H1 (cell line): Measurements from ENCODE around the gene RAB3IP. TPM values are rescaled to one million over a fixed set of nuclear protein-coding genes. Genes with fewer than 3 reads are reported as not detected.

Experiments used
- CTCF ChIA-PET: fragments of 300-600 bp; sonication (Branson Sonifier 250); formaldehyde crosslinking; loops from one replicate; lab custom pipeline; 2021; ENCODE audit not compliant: partially characterized antibody; lab: Charles Lee
- POLR2A ChIA-PET: fragments of 300-600 bp; sonication (Branson Sonifier 250); formaldehyde crosslinking; loops from one replicate; lab custom pipeline; 2021; ENCODE audit warnings: inconsistent platforms; ENCODE audit not compliant: partially characterized antibody; lab: Charles Lee
- DNase-seq, 2 experiments: peaks; one replicate each; pipeline versions ENCODE4 v3.0.0 to v3.0.0-alpha.2; 2010 to 2022; ENCODE audit warnings: low spot score in 2 of 2, low read depth in 1 of 2, mixed read lengths in 1 of 2
- FAIRE-seq: peaks from 2 replicates; lab custom pipeline; 2011; peaks lifted over from hg19 to GRCh38; lab: Jason Lieb, UNC
- H2AFZ ChIP-seq: 2 replicates; pipeline ENCODE4 v1.8.1; 2012; ENCODE audit warnings: low read length, inconsistent platforms
- H2AK5ac ChIP-seq: 2 replicates; pipeline ENCODE4 v1.6.1; 2013; ENCODE audit warnings: low read depth, low read length
- H2BK120ac ChIP-seq: replicated peaks from 2 replicates; pipeline ENCODE3; 2013; ENCODE audit warnings: low read depth, low read length, inconsistent platforms
- H2BK12ac ChIP-seq: 2 replicates; pipeline ENCODE4 v1.6.1; 2013; ENCODE audit warnings: low read depth, low read length
- H2BK15ac ChIP-seq: 2 replicates; pipeline ENCODE4 v1.6.1; 2013; ENCODE audit warnings: low read length
- H2BK20ac ChIP-seq: 2 replicates; pipeline ENCODE4 v1.6.1; 2013; ENCODE audit warnings: low read length
- H2BK5ac ChIP-seq: 2 replicates; pipeline ENCODE4 v1.6.1; 2013; ENCODE audit warnings: low read depth, low read length
- H3K14ac ChIP-seq: 2 replicates; pipeline ENCODE4 v1.6.1; 2013; ENCODE audit warnings: inconsistent platforms; ENCODE audit not compliant: insufficient read length
- H3K18ac ChIP-seq: 2 replicates; pipeline ENCODE4 v1.6.1; 2013; ENCODE audit warnings: low read length; ENCODE audit errors: extremely low read depth
- H3K23ac ChIP-seq: 2 replicates; pipeline ENCODE4 v1.6.1; 2013; ENCODE audit warnings: inconsistent platforms; ENCODE audit not compliant: insufficient read length
- H3K23me2 ChIP-seq: 2 replicates; pipeline ENCODE4 v1.6.1; 2013; ENCODE audit warnings: low read depth, low read length
- H3K27ac ChIP-seq: 2 replicates; pipeline ENCODE4 v1.6.1; 2011; ENCODE audit warnings: low read depth, low read length, inconsistent platforms
- H3K27me3 ChIP-seq, 4 experiments: replicated peaks in 1 of 4; 1 replicate in 1 of 4; 2 replicates in 3 of 4; pipeline versions ENCODE4 v1.6.1 to v1.8.1; 2011 to 2013; ENCODE audit warnings: low read length in 3 of 4, mild to moderate bottlenecking in 3 of 4, inconsistent platforms in 2 of 4, mixed read lengths in 2 of 4, moderate library complexity in 1 of 4; ENCODE audit not compliant: control insufficient read depth in 3 of 4, insufficient read depth in 3 of 4; ENCODE audit errors: extremely low read depth in 1 of 4
- H3K36me3 ChIP-seq, 4 experiments: 2 replicates each; pipeline versions ENCODE4 v1.6.1 to v1.8.1; 2011 to 2013; ENCODE audit warnings: mild to moderate bottlenecking in 4 of 4, low read length in 3 of 4, moderate library complexity in 2 of 4, control low read depth in 1 of 4, inconsistent platforms in 1 of 4; ENCODE audit not compliant: insufficient read depth in 4 of 4, control insufficient read depth in 2 of 4
- H3K4ac ChIP-seq: replicated peaks from 2 replicates; pipeline ENCODE3; 2013; ENCODE audit warnings: low read length, low read depth, mixed read lengths, inconsistent platforms; ENCODE audit not compliant: insufficient read length
- H3K4me1 ChIP-seq, 4 experiments: replicated peaks in 1 of 4; 1 replicate in 1 of 4; 2 replicates in 3 of 4; pipeline versions ENCODE4 v1.6.1 to v1.8.1; 2011 to 2013; ENCODE audit warnings: low read length in 3 of 4, inconsistent platforms in 2 of 4, mixed read lengths in 1 of 4; ENCODE audit not compliant: insufficient read depth in 4 of 4, control insufficient read depth in 3 of 4
- H3K4me2 ChIP-seq, 2 experiments: 2 replicates each; pipeline versions ENCODE4 v1.6.1 to v1.8.1; 2011 to 2013; ENCODE audit warnings: low read depth in 2 of 2, low read length in 2 of 2, control low read depth in 1 of 2, inconsistent platforms in 1 of 2, mild to moderate bottlenecking in 1 of 2; ENCODE audit not compliant: insufficient read depth in 1 of 2
- H3K4me3 ChIP-seq, 4 experiments: fragments of 200-600, 300-600 bp in 1 of 4; sonication (generic), shearing (Covaris generic), sonication (Bioruptor Twin) in 1 of 4; 2 replicates each; pipeline versions ENCODE4 v1.5.1 to v1.8.1; 2011 to 2016; ENCODE audit warnings: low read length in 4 of 4, low read depth in 3 of 4, control low read depth in 2 of 4, inconsistent platforms in 2 of 4, mild to moderate bottlenecking in 2 of 4, mixed read lengths in 1 of 4, moderate library complexity in 1 of 4; ENCODE audit not compliant: insufficient read depth in 2 of 4; ENCODE audit errors: extremely low read depth in 1 of 4
- H3K56ac ChIP-seq: replicated peaks from 2 replicates; pipeline ENCODE3; 2013; ENCODE audit warnings: low read depth, mild to moderate bottlenecking, mixed read lengths, low read length, inconsistent platforms; ENCODE audit not compliant: insufficient read length
- H3K79me1 ChIP-seq: 2 replicates; pipeline ENCODE4 v1.6.1; 2013; ENCODE audit warnings: low read depth, low read length, control low read depth
- H3K79me2 ChIP-seq, 2 experiments: 2 replicates each; pipeline versions ENCODE4 v1.6.1 to v1.8.1; 2012 to 2013; ENCODE audit warnings: low read length in 2 of 2, mild to moderate bottlenecking in 2 of 2, inconsistent platforms in 1 of 2; ENCODE audit not compliant: insufficient read depth in 2 of 2, control insufficient read depth in 1 of 2
- H3K9ac ChIP-seq, 4 experiments: replicated peaks in 1 of 4; 1 replicate in 1 of 4; 2 replicates in 3 of 4; pipeline versions ENCODE4 v1.6.1 to v1.8.1; 2011 to 2013; ENCODE audit warnings: low read depth in 3 of 4, low read length in 3 of 4, control low read depth in 2 of 4, mild to moderate bottlenecking in 2 of 4, moderate library complexity in 2 of 4, inconsistent platforms in 1 of 4; ENCODE audit errors: extremely low read depth in 1 of 4
- H3K9me3 ChIP-seq, 2 experiments: 2 replicates each; pipeline versions ENCODE4 v1.6.1 to v1.8.1; 2012 to 2013; ENCODE audit warnings: mild to moderate bottlenecking in 2 of 2, moderate library complexity in 2 of 2, control low read depth in 1 of 2, inconsistent platforms in 1 of 2, low read depth in 1 of 2, low read length in 1 of 2, mixed read lengths in 1 of 2; ENCODE audit not compliant: insufficient read depth in 2 of 2
- H4K20me1 ChIP-seq, 2 experiments: replicated peaks in 1 of 2; 2 replicates each; pipeline versions ENCODE3 to v1.8.1; 2011 to 2013; ENCODE audit warnings: inconsistent platforms in 2 of 2, low read length in 2 of 2, mild to moderate bottlenecking in 1 of 2; ENCODE audit not compliant: insufficient read depth in 2 of 2, control insufficient read depth in 1 of 2
- H4K5ac ChIP-seq: 2 replicates; pipeline ENCODE4 v1.6.1; 2013; ENCODE audit warnings: low read length, low read depth, mixed read lengths, inconsistent platforms; ENCODE audit not compliant: insufficient read length
- H4K8ac ChIP-seq: 2 replicates; pipeline ENCODE4 v1.8.0; 2013; ENCODE audit warnings: mild to moderate bottlenecking, moderate library complexity, low read length, inconsistent platforms; ENCODE audit not compliant: insufficient read depth; ENCODE audit errors: extremely low read depth
- H4K91ac ChIP-seq: replicated peaks from 2 replicates; pipeline ENCODE3; 2013; ENCODE audit warnings: low read length, mixed read lengths, inconsistent platforms; ENCODE audit not compliant: insufficient read length
- CBX8 ChIP-seq: fragments of 300-800, 300-1000 bp; sonication (generic); IDR thresholded peaks from 2 replicates; pipeline ENCODE4 v1.7.1; 2016; ENCODE audit warnings: low read depth, low read length, borderline replicate concordance
- CTBP2 ChIP-seq: IDR thresholded peaks from 2 replicates; pipeline ENCODE4 v1.7.0; 2011; ENCODE audit warnings: borderline replicate concordance, mild to moderate bottlenecking, moderate library complexity, mixed read lengths, low read length; ENCODE audit not compliant: insufficient read depth, insufficient read length
- EP300 ChIP-seq, 2 experiments: IDR thresholded peaks; 1 replicate in 1 of 2; 2 replicates in 1 of 2; pipeline ENCODE4 v1.6.1; 2011 to 2012; ENCODE audit warnings: low read depth in 2 of 2, low read length in 2 of 2, mild to moderate bottlenecking in 2 of 2, borderline replicate concordance in 1 of 2, inconsistent platforms in 1 of 2, moderate library complexity in 1 of 2
- KDM1A ChIP-seq: fragments of 200-600, 300-600 bp; sonication (generic); IDR thresholded peaks from 2 replicates; pipeline ENCODE4 v1.7.1; 2016; ENCODE audit warnings: mild to moderate bottlenecking, low read length, borderline replicate concordance
- KDM5A ChIP-seq: fragments of 200-600 bp; IDR thresholded peaks from 2 replicates; pipeline ENCODE4 v1.7.1; 2012; ENCODE audit warnings: mild to moderate bottlenecking, low read length, inconsistent platforms, mixed read lengths
- NRF1 ChIP-seq: IDR thresholded peaks from 2 replicates; pipeline ENCODE4 v1.6.1; 2011; ENCODE audit warnings: mild to moderate bottlenecking, low read depth, low read length, improper control_type of control experiment
- SRF ChIP-seq: IDR thresholded peaks from 2 replicates; pipeline ENCODE4 v1.6.1; 2011; ENCODE audit warnings: mild to moderate bottlenecking, low read depth, low read length, moderate library complexity
- TAF7 ChIP-seq: optimal IDR thresholded peaks from 2 replicates; pipeline ENCODE3; 2011; ENCODE audit warnings: low read depth, mild to moderate bottlenecking, inconsistent platforms, low read length, moderate library complexity, borderline replicate concordance
- TEAD4 ChIP-seq: IDR thresholded peaks from 2 replicates; pipeline ENCODE4 v1.6.1; 2012; ENCODE audit warnings: low read depth, low read length, inconsistent platforms, mixed read lengths
- WGBS, 2 experiments: shearing (Covaris generic) in 1 of 2; methylation state at CpG; one replicate each; pipeline versions ENCODE4 v1.1.6 to v1.1.7; 2013 to 2015; ENCODE audit warnings: low lambda C conversion rate in 2 of 2, mixed read lengths in 2 of 2, inconsistent platforms in 1 of 2, low coverage in 1 of 2, missing lambda C conversion rate in 1 of 2; ENCODE audit not compliant: insufficient replicate concordance in 2 of 2, insufficient coverage in 1 of 2, insufficient read length in 1 of 2; ENCODE audit errors: extremely low coverage in 1 of 2, missing lambda C conversion rate in 1 of 2; 5-methylcytosine and 5-hydroxymethylcytosine counted together
- polyA plus RNA-seq, 7 experiments: library from polyadenylated mRNA; depleted of rRNA in 3 of 7; stranded (reverse) in 5 of 7; unstranded in 2 of 7; fragments of >200 nt in 5 of 7; fragments of 200-250 nt in 2 of 7; gene quantifications; 1 replicate in 5 of 7; 2 replicates in 1 of 7; 4 replicates in 1 of 7; pipeline versions ENCODE4 v1.2.1 to v1.2.3, GENCODE V29; 2011 to 2013; ENCODE audit warnings: missing spikeins in 2 of 7, mixed read lengths in 2 of 7
- total RNA-seq: library from RNA; stranded (reverse); fragmentation: NEBNext Ultra II Directional; extraction: Animal tissue kit (Norgen Biotek cat#: 25700); gene quantifications from 2 replicates; pipeline ENCODE4 v1.2.1, GENCODE V29; 2021
- TF ChIP-seq, protein P1 (sequence below): IDR thresholded peaks from 2 replicates; pipeline ENCODE4 v1.6.1; 2011; ENCODE audit warnings: low read depth, mild to moderate bottlenecking, low read length; ENCODE audit not compliant: insufficient read depth

RAB3IP gene
- total and polyA plus RNA-seq, 2 of the 8 experiments (the other 6 are each of a cell fraction or from before 2014, with no cell fraction given) = 17.7 to 34.6 TPM

GRCh38 chr12:69844416-69844815 is 105.8 kb downstream of the RAB3IP start:
- Histone ChIP-seq H2BK120ac (no peak overlapping the region), H4K20me1 (no peaks in the 10 kb centered on the region), H3K23ac (no peak overlapping the region), H2BK12ac (no peak overlapping the region), H2BK15ac (no peak overlapping the region), H3K27ac (no peak overlapping the region), H2BK5ac (no peak overlapping the region), H3K9ac (no peak overlapping the region), H3K14ac (no peak overlapping the region), H4K8ac (no peak overlapping the region), H2AFZ (no peak overlapping the region), H2AK5ac (no peak overlapping the region), H3K27me3 (peaks cover 0 to 1% (median 0%) of the 10 kb centered on the region in 4 experiments; a peak in 1 of 7 replicates), H3K4ac (no peak overlapping the region), H3K23me2 (no peaks in the 10 kb centered on the region), H3K4me2 (no peak overlapping the region), H3K79me2 (no peaks in the 10 kb centered on the region), H4K5ac (no peak overlapping the region), H3K9me3 (no peaks in the 10 kb centered on the region), H4K91ac (no peak overlapping the region), H3K4me3 (no peak overlapping the region), H3K56ac (no peak overlapping the region), H3K18ac (no peak overlapping the region), H3K79me1 (no peaks in the 10 kb centered on the region), H3K4me1 (no peaks in the 10 kb centered on the region), H2BK20ac (no peak overlapping the region), H3K36me3 (no peaks in the 10 kb centered on the region)
- CTCF ChIA-PET = no interaction called here
- no peak for DNase-seq
- FAIRE-seq = no peak
- no peak for TF ChIP-seq KDM1A
- TF ChIP-seq TEAD4 = no peak
- TF ChIP-seq EP300 (IDR thresholded peaks at IDR 0.05; ENCODE audit: borderline replicate concordance in 1 of 2, low read depth in 2 of 2, low read length in 2 of 2) = no peak
- TF ChIP-seq KDM5A = no peak
- TF ChIP-seq CTBP2 = no peak
- TF ChIP-seq, protein P1, sequence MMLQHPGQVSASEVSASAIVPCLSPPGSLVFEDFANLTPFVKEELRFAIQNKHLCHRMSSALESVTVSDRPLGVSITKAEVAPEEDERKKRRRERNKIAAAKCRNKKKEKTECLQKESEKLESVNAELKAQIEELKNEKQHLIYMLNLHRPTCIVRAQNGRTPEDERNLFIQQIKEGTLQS = no peak
- TF ChIP-seq TAF7 = no peak
- no peak for TF ChIP-seq CBX8
- no peak for TF ChIP-seq NRF1
- TF ChIP-seq SRF = no peak
- POLR2A ChIA-PET = no interaction called here
- 90% methylated on average over 7 of the region's 7 CpGs; no CpG with 5 or more reads in 1 of the 2 experiments for WGBS, 2 experiments
